ENCODE measurements around the gene CHAC2. TPM values are rescaled to one million over a fixed set of nuclear protein-coding genes. Genes with fewer than 3 reads are reported as not detected.
"Not testable (repeated sequence)": the region's sequence is repeated elsewhere in the genome, so short reads cannot be mapped to it uniquely, and the experiment has no call there.

CHAC2 gene
- total RNA-seq, 4 donors from 2014 or later = 3.2 to 7.2 (median 4.5) TPM

GRCh38 chr2:53811601-53812000 is 44.0 kb downstream of the CHAC2 start:
- DNase-seq (ENCODE audit: low spot score) (no peak), ATAC-seq (ENCODE audit: low FRiP score) (no peak)
- TF ChIP-seq, protein P1, sequence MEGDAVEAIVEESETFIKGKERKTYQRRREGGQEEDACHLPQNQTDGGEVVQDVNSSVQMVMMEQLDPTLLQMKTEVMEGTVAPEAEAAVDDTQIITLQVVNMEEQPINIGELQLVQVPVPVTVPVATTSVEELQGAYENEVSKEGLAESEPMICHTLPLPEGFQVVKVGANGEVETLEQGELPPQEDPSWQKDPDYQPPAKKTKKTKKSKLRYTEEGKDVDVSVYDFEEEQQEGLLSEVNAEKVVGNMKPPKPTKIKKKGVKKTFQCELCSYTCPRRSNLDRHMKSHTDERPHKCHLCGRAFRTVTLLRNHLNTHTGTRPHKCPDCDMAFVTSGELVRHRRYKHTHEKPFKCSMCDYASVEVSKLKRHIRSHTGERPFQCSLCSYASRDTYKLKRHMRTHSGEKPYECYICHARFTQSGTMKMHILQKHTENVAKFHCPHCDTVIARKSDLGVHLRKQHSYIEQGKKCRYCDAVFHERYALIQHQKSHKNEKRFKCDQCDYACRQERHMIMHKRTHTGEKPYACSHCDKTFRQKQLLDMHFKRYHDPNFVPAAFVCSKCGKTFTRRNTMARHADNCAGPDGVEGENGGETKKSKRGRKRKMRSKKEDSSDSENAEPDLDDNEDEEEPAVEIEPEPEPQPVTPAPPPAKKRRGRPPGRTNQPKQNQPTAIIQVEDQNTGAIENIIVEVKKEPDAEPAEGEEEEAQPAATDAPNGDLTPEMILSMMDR (IDR thresholded peaks at IDR 0.05) = no peak

GRCh38 chr2:53813151-53813550 is 45.5 kb downstream of the CHAC2 start:
- TF ChIP-seq, protein P1 (IDR thresholded peaks at IDR 0.05) = no peak
- ATAC-seq (ENCODE audit: low FRiP score) (no peak), DNase-seq (ENCODE audit: low spot score) (no peak)

DNA sequence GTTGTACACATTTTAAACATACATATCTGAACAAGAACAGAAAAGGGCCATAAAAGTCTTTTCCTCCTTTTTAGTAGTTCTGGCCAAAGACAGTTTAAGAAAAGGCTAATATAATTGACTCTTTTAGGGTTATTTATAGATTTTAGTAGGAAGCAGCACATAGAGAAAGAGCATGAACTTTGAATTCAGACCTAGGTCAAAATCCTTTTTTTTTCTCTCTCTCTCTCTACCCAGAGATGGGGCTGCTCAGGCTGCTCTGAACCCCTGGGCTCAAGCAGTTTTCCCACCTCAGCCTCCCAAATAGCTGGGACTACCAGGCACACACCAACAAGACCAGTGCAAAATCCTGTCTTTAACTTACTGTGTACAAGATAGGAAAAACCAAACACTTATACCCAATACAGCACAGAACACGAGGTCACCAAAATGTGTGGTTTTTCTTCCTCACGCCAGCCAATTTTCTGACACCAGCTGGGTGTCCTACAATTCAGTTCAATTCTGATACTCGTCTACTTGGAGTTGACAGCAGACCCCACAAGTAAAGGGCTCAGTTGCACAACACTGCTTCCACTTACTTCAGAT is 51.3 kb downstream of the CHAC2 start:
- DNase-seq (ENCODE audit: low spot score) = no peak
- TF ChIP-seq, protein P1 (IDR thresholded peaks at IDR 0.05) = no peak
- ATAC-seq (ENCODE audit: low FRiP score) = no peak

GRCh38 chr2:53819634-53820033 is 52.0 kb downstream of the CHAC2 start:
- ATAC-seq (ENCODE audit: low FRiP score) (no peak), DNase-seq (ENCODE audit: low spot score) (no peak)
- TF ChIP-seq, protein P1 (IDR thresholded peaks at IDR 0.05) = no peak

DNA sequence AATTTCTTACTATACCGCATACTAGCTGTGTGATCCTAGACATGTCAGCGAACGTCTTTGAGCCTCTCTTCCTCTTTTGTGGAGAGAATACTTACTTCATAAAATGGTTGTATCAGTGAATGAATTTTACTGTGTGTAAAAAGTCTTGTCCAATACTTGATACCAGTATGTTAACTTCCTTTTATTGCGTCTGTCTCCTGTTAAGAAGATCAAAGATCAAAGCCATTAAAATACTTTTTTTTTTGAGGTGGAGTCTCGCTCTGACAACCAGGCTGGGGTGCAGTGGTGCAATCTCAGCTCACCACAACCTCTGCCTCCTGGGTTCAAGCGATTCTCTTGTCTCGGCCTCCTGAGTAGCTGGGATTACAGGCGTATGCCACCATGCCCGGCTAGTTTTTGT is 52.4 kb downstream of the CHAC2 start:
- TF ChIP-seq, protein P1 (IDR thresholded peaks at IDR 0.05) = no peak
- DNase-seq (ENCODE audit: low spot score) = no peak
- ATAC-seq (ENCODE audit: low FRiP score) = no peak

DNA sequence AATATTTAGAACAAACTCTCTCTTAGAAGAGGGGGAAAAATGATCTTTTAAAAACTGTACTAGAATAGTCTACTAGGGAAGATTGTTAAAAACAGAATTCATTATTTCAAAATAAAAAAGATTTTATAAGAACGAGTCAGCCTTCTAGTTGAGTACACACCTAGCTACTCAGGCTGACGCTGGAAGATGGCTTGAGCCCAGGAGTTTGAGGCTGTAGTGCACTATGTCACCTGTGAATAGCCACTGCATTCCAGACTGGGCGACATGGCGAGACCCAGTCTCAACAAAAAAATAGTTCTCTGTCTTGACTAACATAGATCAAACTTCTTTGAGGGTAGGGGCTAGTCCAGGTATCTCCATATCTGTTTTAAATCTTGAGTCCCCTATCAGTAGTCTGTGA is 53.1 kb downstream of the CHAC2 start:
- no peak for ATAC-seq (ENCODE audit: low FRiP score)
- no peak for DNase-seq (ENCODE audit: low spot score)
- TF ChIP-seq, protein P1 (IDR thresholded peaks at IDR 0.05) = no peak

DNA sequence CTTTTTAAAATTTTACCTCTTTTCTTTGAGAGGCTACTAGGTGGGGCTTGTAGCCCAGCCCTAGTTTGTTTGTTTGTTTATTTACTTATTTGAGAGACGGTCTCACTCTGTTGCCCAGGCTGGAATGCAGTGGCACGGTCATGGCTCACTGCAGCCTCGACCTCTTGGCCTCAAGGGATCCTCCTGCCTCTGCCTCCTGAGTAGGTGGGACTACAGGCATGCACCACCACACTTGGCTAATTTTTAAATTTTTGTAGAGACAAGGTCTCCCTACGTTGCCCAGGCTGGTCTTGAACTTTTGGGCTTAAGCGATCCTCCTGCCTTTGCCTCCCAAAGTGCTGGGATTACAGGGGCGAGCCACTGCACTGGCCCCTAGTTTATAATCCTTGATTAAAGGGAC is 54.2 kb downstream of the CHAC2 start:
- TF ChIP-seq, protein P1 (IDR thresholded peaks at IDR 0.05) = no peak
- ATAC-seq (ENCODE audit: low FRiP score) (no peak), DNase-seq (ENCODE audit: low spot score) (no peak)

DNA sequence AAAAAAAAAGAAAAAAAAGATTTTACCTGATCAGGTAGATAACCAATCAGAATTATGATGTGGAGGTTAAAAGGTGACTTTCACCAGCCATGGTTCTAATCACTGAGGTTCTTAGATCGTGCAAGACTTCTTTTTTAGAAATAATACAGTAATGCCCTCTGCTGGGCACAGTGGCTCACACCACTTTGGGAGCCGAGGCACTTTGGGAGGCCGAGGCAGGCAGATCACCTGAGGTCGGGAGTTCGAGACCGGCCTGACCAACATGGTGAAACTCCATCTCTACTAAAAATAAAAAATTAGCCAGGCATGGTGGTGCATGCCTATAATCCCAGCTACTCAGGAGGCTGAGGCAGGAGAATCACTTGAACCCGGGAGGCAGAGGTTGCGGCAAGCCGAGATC is 56.0 kb downstream of the CHAC2 start:
- ATAC-seq (ENCODE audit: low FRiP score) = not testable (repeated sequence)

More for the DNA sequence above, 56.0 kb downstream of the CHAC2 start:
- DNase-seq (ENCODE audit: low spot score) = not testable (repeated sequence)

Measured in omental fat pad (tissue), 4 donors.